ENCODE results near the gene CORO7.

DNA sequence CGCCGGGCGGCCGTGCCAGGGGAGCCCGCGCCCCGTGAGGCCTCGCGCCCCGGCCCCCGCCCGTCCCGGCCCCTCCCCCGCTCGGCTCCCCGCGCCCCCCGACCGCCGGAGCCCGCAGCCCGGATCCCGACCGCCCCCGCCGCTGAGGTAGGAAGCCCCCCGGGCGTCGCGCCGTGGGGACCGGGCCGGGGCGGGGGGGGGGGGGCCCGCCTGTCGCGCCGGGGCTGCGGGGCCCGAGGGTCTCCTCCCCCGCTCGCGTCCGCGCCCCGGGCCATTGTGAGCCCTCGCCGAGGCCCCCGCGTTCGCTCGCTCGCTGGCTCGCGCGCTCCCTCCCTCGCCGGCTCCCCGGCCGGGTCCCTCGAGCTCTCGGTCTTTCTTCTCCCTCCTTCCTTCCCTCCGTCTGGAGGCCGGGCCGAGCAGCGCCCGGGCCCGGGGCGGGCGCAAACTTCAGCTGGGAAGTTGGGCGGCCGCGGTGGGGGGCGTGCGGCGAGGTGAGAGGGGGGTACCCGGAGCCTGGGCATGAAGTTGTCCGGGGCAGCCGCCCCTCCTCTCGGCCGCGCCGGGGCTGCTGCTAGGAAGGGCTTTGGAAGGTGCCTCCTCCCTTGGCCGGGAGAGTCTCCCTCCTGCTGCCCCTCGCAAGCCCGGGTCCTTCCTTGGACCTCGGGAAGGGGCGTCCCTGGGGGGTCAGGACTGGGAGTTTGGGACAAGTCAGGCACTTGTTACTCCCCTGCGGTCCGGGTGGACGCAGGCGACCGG, 100.1 kb downstream of the CORO7 start:
- TF ChIP-seq, protein P1, sequence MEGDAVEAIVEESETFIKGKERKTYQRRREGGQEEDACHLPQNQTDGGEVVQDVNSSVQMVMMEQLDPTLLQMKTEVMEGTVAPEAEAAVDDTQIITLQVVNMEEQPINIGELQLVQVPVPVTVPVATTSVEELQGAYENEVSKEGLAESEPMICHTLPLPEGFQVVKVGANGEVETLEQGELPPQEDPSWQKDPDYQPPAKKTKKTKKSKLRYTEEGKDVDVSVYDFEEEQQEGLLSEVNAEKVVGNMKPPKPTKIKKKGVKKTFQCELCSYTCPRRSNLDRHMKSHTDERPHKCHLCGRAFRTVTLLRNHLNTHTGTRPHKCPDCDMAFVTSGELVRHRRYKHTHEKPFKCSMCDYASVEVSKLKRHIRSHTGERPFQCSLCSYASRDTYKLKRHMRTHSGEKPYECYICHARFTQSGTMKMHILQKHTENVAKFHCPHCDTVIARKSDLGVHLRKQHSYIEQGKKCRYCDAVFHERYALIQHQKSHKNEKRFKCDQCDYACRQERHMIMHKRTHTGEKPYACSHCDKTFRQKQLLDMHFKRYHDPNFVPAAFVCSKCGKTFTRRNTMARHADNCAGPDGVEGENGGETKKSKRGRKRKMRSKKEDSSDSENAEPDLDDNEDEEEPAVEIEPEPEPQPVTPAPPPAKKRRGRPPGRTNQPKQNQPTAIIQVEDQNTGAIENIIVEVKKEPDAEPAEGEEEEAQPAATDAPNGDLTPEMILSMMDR (IDR thresholded peaks at IDR 0.05; ENCODE audit: low read depth, low read length), result no peak
- TF ChIP-seq EZH2phosphoT487 (IDR thresholded peaks at IDR 0.05; ENCODE audit: low read depth), result no peak

Measured in OCI-LY3 (cell line).